Gastrocnemius medialis (tissue), 4 donors: Measurements from ENCODE around the gene PNRC1.

ENCODE experiments used
- CTCF ChIP-seq, 5 experiments: fragments of 450-650 bp in 3 of 5; fragments of 200-600 bp in 2 of 5; sonication (generic) in 2 of 5; IDR thresholded peaks in 4 of 5; conservative IDR thresholded peaks in 1 of 5; 1 replicate in 4 of 5; 2 replicates in 1 of 5; pipeline ENCODE4 v1.5.1; 2016 to 2019; ENCODE audit warnings: antibody characterized with exemption in 5 of 5, mild to moderate bottlenecking in 3 of 5, moderate library complexity in 3 of 5
- POLR2A ChIP-seq, 2 donors: fragments of 450-650 bp; IDR thresholded peaks; one replicate each; pipeline ENCODE4 v1.6.1; 2017; ENCODE audit warnings: antibody characterized with exemption in 2 of 2, mild to moderate bottlenecking in 2 of 2, moderate library complexity in 2 of 2

GRCh38 chr6:89131599-89131998, 51.0 kb downstream of the PNRC1 start:
- TF ChIP-seq CTCF (IDR thresholded peaks at IDR 0.05 in 4 of 5, conservative IDR thresholded peaks at IDR 0.05 in 1 of 5) (no peak), POLR2A (IDR thresholded peaks at IDR 0.05) (no peak)
